ENCODE data around the gene RBAK.
"Not testable (repeated sequence)": the region's sequence is repeated elsewhere in the genome, so short reads cannot be mapped to it uniquely, and the experiment has no call there.

GRCh38 chr7:5075187-5075586 lies 29.5 kb downstream of the RBAK start:
- not testable (repeated sequence) for TF ChIP-seq POLR2A, CTCF, POLR2AphosphoS5 (IDR thresholded peaks at IDR 0.05)

Data from upper lobe of left lung (tissue), 4 donors.